BLaER1 (cell line): ENCODE results near the gene ZFHX2.

Experiments
- H3K27ac ChIP-seq: shearing (Covaris generic); formaldehyde crosslinking; 2 replicates; pipeline ENCODE4 v1.8.1; 2022
- H3K27me3 ChIP-seq: shearing (Covaris generic); formaldehyde crosslinking; 2 replicates; pipeline ENCODE4 v1.8.1; 2022
- H3K36me3 ChIP-seq: shearing (Covaris generic); formaldehyde crosslinking; 2 replicates; pipeline ENCODE4 v1.8.1; 2022
- H3K4me1 ChIP-seq: shearing (Covaris generic); formaldehyde crosslinking; 2 replicates; pipeline ENCODE4 v1.8.1; 2022
- H3K4me2 ChIP-seq: shearing (Covaris generic); formaldehyde crosslinking; 2 replicates; pipeline ENCODE4 v1.8.1; 2022
- H3K4me3 ChIP-seq: shearing (Covaris generic); formaldehyde crosslinking; 2 replicates; pipeline ENCODE4 v1.8.1; 2022
- H3K9ac ChIP-seq: shearing (Covaris generic); formaldehyde crosslinking; 2 replicates; pipeline ENCODE4 v1.8.1; 2022
- H3K9me3 ChIP-seq: shearing (Covaris generic); formaldehyde crosslinking; 2 replicates; pipeline ENCODE4 v1.8.1; 2022
- H4K20me1 ChIP-seq: shearing (Covaris generic); formaldehyde crosslinking; 2 replicates; pipeline ENCODE4 v1.8.1; 2022
- Cebpa-rat ChIP-seq: shearing (Covaris generic); IDR thresholded peaks from 2 replicates; pipeline ENCODE4 v1.8.1; 2022

The ZFHX2 gene

DNA sequence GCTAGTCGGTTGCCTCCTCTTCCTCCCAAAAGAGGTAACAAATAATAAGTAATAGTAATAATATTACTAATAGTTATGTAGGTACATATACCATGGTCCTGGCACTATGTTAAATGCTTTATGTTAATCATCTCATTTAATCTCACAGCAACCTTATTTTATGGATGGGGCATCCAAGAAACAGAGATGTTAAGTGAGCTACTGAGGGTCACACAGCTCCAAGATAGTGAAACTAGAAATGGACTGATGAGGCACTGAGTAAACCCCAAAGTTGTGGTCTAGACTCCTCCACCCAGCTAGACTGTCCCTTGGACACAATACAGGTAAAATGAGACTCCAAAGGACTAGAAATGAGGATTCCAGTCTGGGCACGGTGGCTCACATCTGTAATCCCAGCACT is 15.1 kb downstream of the ZFHX2 start:
- TF ChIP-seq Cebpa-rat, result no peak
- no peak overlapping the region for H3K27ac ChIP-seq

DNA sequence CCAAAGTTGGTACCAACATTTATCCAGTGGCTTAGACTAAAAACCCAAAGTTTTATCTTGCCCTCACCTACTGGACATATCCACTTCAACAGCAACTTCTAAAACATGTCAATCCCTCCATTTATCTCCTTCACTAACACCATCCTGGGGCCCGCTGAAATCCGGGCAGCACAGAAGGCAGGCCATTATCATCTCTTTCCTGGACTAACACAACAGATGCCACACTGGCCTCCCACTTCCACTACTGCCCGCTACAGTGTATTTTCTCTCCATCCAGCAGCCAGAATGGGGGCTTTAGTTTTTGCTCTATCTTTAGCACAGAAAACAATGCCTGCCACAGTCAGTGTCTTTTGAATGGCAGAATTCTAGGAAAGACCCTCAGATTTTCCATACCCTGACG is 15.6 kb downstream of the ZFHX2 start:
- Histone ChIP-seq H3K4me2 (no peak overlapping the region), H3K9me3 (no peaks in the 10 kb centered on the region), H3K4me3 (no peak overlapping the region), H3K27me3 (no peaks in the 10 kb centered on the region), H3K9ac (no peak overlapping the region), H4K20me1 (no peaks in the 10 kb centered on the region), H3K36me3 (peaks cover 26% of the 10 kb centered on the region), H3K27ac (no peak overlapping the region), H3K4me1 (peaks cover 17% of the 10 kb centered on the region)
- no peak for TF ChIP-seq Cebpa-rat

More for the DNA sequence above, 15.1 kb downstream of the ZFHX2 start:
- Histone ChIP-seq H3K9ac (no peak overlapping the region), H3K36me3 (peaks cover 26% of the 10 kb centered on the region), H3K27me3 (no peaks in the 10 kb centered on the region), H3K4me3 (no peak overlapping the region), H3K9me3 (no peaks in the 10 kb centered on the region), H3K4me2 (no peak overlapping the region), H4K20me1 (no peaks in the 10 kb centered on the region), H3K4me1 (peaks cover 12% of the 10 kb centered on the region)

DNA sequence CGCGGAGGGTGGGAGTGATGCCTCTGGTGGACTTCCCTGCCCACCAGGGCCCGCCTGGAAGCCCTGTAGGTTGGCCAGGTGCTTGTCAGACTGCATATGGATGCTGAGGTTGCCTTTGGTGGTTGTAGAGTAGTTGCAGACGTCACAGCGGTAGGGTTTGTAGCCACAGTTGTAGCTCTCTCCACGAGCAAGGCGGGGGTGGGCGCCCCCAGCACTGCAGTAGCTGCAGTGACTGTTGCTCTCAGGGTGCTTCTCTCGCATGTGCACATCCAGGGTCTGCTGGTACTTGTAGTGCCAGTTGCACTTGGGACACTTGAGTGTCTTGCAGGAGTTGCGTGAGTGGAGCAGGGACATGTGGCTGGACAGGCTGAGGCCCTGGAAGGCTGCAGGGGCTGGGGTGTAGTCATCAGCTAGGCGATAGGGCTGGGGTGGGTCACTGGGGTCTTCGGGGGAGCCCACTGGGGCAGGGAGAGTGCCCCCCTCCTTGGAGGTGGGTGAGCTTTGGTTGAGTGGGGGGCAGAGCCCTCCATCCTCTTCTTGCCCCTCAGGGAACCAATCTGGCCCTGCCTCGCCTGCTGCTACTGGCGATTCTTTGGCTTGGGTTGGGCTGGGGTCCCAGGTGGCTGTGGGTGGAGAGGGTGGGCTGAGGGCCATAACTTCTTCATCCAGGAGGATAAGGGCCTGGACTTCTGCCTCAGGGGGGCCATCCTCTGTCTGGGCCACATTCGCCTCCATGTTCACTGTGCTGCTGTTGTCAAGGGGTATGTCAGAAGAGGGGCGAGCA is 17.7 kb downstream of the ZFHX2 start:
- Histone ChIP-seq H3K4me2 (no peak overlapping the region), H3K4me3 (no peak overlapping the region), H3K27ac (no peak overlapping the region), H3K4me1 (peaks cover 29% of the 10 kb centered on the region), H3K9ac (no peak overlapping the region), H3K36me3 (peaks cover 26% of the 10 kb centered on the region), H3K27me3 (no peaks in the 10 kb centered on the region), H3K9me3 (no peaks in the 10 kb centered on the region), H4K20me1 (no peaks in the 10 kb centered on the region)
- TF ChIP-seq Cebpa-rat, result no peak

GRCh38 chr14:23532658-23533057 is 18.9 kb downstream of the ZFHX2 start:
- peaks cover 35% of the 10 kb centered on the region for H3K36me3 ChIP-seq

GRCh38 chr14:23531391-23531790 is 20.2 kb downstream of the ZFHX2 start:
- H3K9ac ChIP-seq, result no peak overlapping the region
- H3K4me3 ChIP-seq, result no peak overlapping the region

More at GRCh38 chr14:23532658-23533057, 18.9 kb downstream of the ZFHX2 start:
- H3K4me1 ChIP-seq, result peaks cover 24% of the 10 kb centered on the region
- no peak overlapping the region for H3K9ac ChIP-seq
- no peak for TF ChIP-seq Cebpa-rat
- H3K27ac ChIP-seq, result no peak overlapping the region
- no peaks in the 10 kb centered on the region for H3K27me3 ChIP-seq
- H4K20me1 ChIP-seq, result no peaks in the 10 kb centered on the region
- H3K4me2 ChIP-seq, result no peak overlapping the region
- no peaks in the 10 kb centered on the region for H3K9me3 ChIP-seq
- no peak overlapping the region for H3K4me3 ChIP-seq

GRCh38 chr14:23530375-23531055 is 21.1 kb downstream of the ZFHX2 start:
- Histone ChIP-seq H3K9me3 (no peaks in the 10 kb centered on the region), H3K36me3 (peaks cover 52% of the 10 kb centered on the region), H3K4me1 (peaks cover 21% of the 10 kb centered on the region), H4K20me1 (no peaks in the 10 kb centered on the region), H3K27ac (peak overlapping the region; percentile 80), H3K9ac (peak overlapping the region; percentile 56), H3K4me3 (no peak overlapping the region; the same call in 1 of the 2 replicates), H3K4me2 (peak overlapping the region; percentile 81), H3K27me3 (no peaks in the 10 kb centered on the region)
- no peak for TF ChIP-seq Cebpa-rat

More at GRCh38 chr14:23531391-23531790, 20.2 kb downstream of the ZFHX2 start:
- peak overlapping the region; percentile 80; the same call in 1 of the 2 replicates for H3K27ac ChIP-seq
- H3K4me2 ChIP-seq, result peak overlapping the region; percentile 81
- H3K36me3 ChIP-seq, result peaks cover 46% of the 10 kb centered on the region
- TF ChIP-seq Cebpa-rat, result no peak
- peaks cover 21% of the 10 kb centered on the region for H3K4me1 ChIP-seq
- H4K20me1 ChIP-seq, result no peaks in the 10 kb centered on the region
- H3K9me3 ChIP-seq, result no peaks in the 10 kb centered on the region
- no peaks in the 10 kb centered on the region for H3K27me3 ChIP-seq

- H3K36me3 ChIP-seq, result peaks cover 55% of the 10 kb centered on the region
- no peak overlapping the region for H3K4me3 ChIP-seq
- no peak overlapping the region for H3K9ac ChIP-seq
- no peaks in the 10 kb centered on the region for H3K27me3 ChIP-seq
- no peak overlapping the region for H3K4me2 ChIP-seq
- peaks cover 21% of the 10 kb centered on the region for H3K4me1 ChIP-seq
- H3K27ac ChIP-seq, result 0 out of 2 replicates have a peak overlapping the region, but pooled peaks have one; percentile 45
- no peaks in the 10 kb centered on the region for H3K9me3 ChIP-seq
- TF ChIP-seq Cebpa-rat, result no peak
- no peaks in the 10 kb centered on the region for H4K20me1 ChIP-seq
These were observed 22.5 kb downstream of the ZFHX2 start for GRCh38 chr14:23529016-23529415.

GRCh38 chr14:23528555-23528954 is 23.0 kb downstream of the ZFHX2 start:
- Histone ChIP-seq H3K9ac (no peak overlapping the region), H3K4me2 (no peak overlapping the region), H3K4me3 (no peak overlapping the region), H3K9me3 (no peaks in the 10 kb centered on the region), H3K4me1 (peaks cover 21% of the 10 kb centered on the region), H3K36me3 (peaks cover 55% of the 10 kb centered on the region), H3K27me3 (no peaks in the 10 kb centered on the region), H4K20me1 (no peaks in the 10 kb centered on the region), H3K27ac (no peak overlapping the region)
- no peak for TF ChIP-seq Cebpa-rat

DNA sequence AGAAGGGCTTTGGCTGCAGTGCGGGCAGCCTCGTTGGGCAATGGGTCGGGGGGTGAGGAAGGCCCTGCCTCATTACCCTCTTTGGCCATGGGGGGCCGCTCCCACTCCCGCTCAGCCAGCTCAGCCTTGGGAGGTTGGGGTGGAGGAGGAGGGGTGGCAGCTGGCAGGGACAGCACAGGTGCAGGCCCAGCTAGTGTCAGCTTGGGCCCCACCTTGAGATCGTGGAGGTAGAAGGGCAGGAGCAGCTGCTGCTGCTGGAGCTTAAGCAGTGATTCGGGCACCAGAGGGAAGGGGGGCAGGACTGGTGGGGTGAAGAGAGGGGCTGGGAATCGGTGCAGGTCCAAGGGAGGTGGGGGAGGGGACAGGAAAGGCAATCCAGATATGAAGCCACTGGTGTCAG is 26.0 kb downstream of the ZFHX2 start:
- no peak for TF ChIP-seq Cebpa-rat
- Histone ChIP-seq H3K36me3 (peaks cover 57% of the 10 kb centered on the region), H3K4me2 (no peak overlapping the region), H3K4me3 (no peak overlapping the region), H3K27ac (no peak overlapping the region), H3K4me1 (peaks cover 8% of the 10 kb centered on the region), H3K9me3 (no peaks in the 10 kb centered on the region), H3K27me3 (no peaks in the 10 kb centered on the region), H3K9ac (no peak overlapping the region), H4K20me1 (no peaks in the 10 kb centered on the region)

DNA sequence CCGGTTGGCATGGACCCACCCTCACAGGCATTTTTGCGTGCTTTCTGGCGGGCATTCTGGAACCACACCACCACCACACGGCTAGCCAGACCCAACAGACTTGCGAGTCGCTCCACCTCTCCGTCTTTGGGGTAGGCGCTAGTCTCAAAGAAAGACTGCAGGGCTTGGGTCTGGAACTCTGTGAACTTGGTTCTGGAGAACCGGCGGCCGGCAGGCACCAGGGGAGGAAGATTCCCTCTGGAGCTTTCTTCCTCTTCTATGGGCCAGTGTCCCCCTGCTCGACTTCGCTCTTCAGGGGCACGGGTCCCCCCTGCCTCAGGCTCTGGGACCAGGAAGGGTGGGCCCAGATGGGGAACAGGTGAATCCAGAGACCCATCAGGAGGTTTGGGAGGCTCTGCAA is 26.6 kb downstream of the ZFHX2 start:
- TF ChIP-seq Cebpa-rat, result no peak
- no peaks in the 10 kb centered on the region for H3K27me3 ChIP-seq
- H3K9me3 ChIP-seq, result no peaks in the 10 kb centered on the region
- H3K4me3 ChIP-seq, result no peak overlapping the region
- no peak overlapping the region for H3K4me2 ChIP-seq
- H3K27ac ChIP-seq, result no peak overlapping the region
- H4K20me1 ChIP-seq, result no peaks in the 10 kb centered on the region
- H3K36me3 ChIP-seq, result peaks cover 57% of the 10 kb centered on the region
- no peak overlapping the region for H3K9ac ChIP-seq
- peaks cover 6% of the 10 kb centered on the region for H3K4me1 ChIP-seq
